Neural cell (in vitro differentiated cells): ENCODE data around the gene CDH4.

Source experiments
- EP300 ChIP-seq: fragments of 450-650 bp; conservative IDR thresholded peaks from 2 replicates; pipeline ENCODE4 v1.6.1; 2014; ENCODE audit warnings: antibody characterized with exemption, mild to moderate bottlenecking, moderate library complexity; ENCODE audit not compliant: poor library complexity, severe bottlenecking
- EZH2 ChIP-seq: fragments of 200-600, 300-800 bp; shearing (Covaris generic), sonication (generic); IDR thresholded peaks from 2 replicates; pipeline ENCODE4 v1.6.1; 2014; ENCODE audit warnings: antibody characterized with exemption, low read length, borderline replicate concordance, mild to moderate bottlenecking; ENCODE audit not compliant: insufficient read depth, poor library complexity, severe bottlenecking
- MXI1 ChIP-seq: fragments of 450-650 bp; conservative IDR thresholded peaks from 2 replicates; pipeline ENCODE4 v1.6.1; 2014; ENCODE audit warnings: antibody characterized with exemption, mild to moderate bottlenecking; ENCODE audit not compliant: poor library complexity, severe bottlenecking
- POLR2AphosphoS5 ChIP-seq: IDR thresholded peaks from 2 replicates; pipeline ENCODE4 v1.6.1; 2012
- RAD21 ChIP-seq: fragments of 450-650 bp; conservative IDR thresholded peaks from 2 replicates; pipeline ENCODE4 v1.6.1; 2014; ENCODE audit warnings: antibody characterized with exemption, mild to moderate bottlenecking, moderate library complexity
- TF ChIP-seq, protein P1 (sequence below): fragments of 450-650 bp; IDR thresholded peaks from 2 replicates; pipeline ENCODE4 v1.5.1; 2014; ENCODE audit warnings: antibody characterized with exemption, mild to moderate bottlenecking, moderate library complexity; ENCODE audit not compliant: poor library complexity, severe bottlenecking

- TF ChIP-seq EP300 (no peak), POLR2AphosphoS5 (no peak), EZH2 (no peak), RAD21 (no peak), MXI1 (no peak)
- TF ChIP-seq, protein P1, sequence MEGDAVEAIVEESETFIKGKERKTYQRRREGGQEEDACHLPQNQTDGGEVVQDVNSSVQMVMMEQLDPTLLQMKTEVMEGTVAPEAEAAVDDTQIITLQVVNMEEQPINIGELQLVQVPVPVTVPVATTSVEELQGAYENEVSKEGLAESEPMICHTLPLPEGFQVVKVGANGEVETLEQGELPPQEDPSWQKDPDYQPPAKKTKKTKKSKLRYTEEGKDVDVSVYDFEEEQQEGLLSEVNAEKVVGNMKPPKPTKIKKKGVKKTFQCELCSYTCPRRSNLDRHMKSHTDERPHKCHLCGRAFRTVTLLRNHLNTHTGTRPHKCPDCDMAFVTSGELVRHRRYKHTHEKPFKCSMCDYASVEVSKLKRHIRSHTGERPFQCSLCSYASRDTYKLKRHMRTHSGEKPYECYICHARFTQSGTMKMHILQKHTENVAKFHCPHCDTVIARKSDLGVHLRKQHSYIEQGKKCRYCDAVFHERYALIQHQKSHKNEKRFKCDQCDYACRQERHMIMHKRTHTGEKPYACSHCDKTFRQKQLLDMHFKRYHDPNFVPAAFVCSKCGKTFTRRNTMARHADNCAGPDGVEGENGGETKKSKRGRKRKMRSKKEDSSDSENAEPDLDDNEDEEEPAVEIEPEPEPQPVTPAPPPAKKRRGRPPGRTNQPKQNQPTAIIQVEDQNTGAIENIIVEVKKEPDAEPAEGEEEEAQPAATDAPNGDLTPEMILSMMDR, result no peak
Observed at GRCh38 chr20:61630816-61631215, 378.8 kb downstream of the CDH4 start.
